Measurements from ENCODE around the gene CLDN14. TPM values are rescaled to one million over a fixed set of nuclear protein-coding genes. Genes with fewer than 3 reads are reported as not detected.

The CLDN14 gene
- total RNA-seq, 1 donor from 2014 or later: not detected

DNA sequence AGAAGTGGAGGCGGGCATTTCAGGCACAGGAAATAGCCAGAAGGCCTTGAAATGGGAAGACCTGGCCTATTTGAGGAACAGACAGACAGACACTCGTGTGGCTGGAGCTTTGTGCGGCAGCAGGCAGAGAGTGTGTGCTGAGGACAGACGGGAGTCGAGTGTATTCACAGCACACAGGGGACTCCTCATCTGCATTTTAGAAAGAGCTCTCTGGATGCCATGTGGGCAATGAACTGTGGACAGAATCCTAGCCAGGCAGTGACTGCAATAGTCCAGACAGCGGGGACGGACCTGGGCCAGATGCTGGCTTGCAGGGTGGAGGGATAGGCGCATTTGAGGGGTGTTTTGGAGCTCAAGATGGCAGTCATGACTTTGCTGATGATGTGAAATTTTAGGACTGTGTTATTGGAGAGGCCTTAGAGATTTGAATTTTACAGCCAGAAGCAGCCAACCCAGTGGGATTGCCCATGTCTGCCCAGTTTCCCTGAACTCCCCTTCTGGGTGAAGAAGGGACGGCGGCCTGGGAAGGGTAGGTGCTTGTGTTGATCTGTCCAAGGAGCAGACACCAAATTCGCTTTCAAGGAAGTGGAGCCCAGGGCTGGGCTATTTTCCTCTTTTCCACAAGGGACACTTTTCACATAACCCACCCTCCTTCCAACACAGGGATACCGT, 51.0 kb downstream of the CLDN14 start:
- no peak for DNase-seq (ENCODE audit: extremely low spot score in 2 of 2)
- peaks cover 23% of the 10 kb centered on the region for H3K4me1 ChIP-seq
- no peak for TF ChIP-seq POLR2AphosphoS5 (IDR thresholded peaks at IDR 0.05; ENCODE audit: insufficient read depth in 1 of 2, low read depth in 1 of 2)
- TF ChIP-seq, protein P1, sequence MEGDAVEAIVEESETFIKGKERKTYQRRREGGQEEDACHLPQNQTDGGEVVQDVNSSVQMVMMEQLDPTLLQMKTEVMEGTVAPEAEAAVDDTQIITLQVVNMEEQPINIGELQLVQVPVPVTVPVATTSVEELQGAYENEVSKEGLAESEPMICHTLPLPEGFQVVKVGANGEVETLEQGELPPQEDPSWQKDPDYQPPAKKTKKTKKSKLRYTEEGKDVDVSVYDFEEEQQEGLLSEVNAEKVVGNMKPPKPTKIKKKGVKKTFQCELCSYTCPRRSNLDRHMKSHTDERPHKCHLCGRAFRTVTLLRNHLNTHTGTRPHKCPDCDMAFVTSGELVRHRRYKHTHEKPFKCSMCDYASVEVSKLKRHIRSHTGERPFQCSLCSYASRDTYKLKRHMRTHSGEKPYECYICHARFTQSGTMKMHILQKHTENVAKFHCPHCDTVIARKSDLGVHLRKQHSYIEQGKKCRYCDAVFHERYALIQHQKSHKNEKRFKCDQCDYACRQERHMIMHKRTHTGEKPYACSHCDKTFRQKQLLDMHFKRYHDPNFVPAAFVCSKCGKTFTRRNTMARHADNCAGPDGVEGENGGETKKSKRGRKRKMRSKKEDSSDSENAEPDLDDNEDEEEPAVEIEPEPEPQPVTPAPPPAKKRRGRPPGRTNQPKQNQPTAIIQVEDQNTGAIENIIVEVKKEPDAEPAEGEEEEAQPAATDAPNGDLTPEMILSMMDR (IDR thresholded peaks at IDR 0.05): no peak
- TF ChIP-seq POLR2A (IDR thresholded peaks at IDR 0.05): no peak
- no peaks in the 10 kb centered on the region for H3K9me3 ChIP-seq
- H3K4me3 ChIP-seq: no peak overlapping the region
- H3K36me3 ChIP-seq: no peaks in the 10 kb centered on the region
- no peaks in the 10 kb centered on the region for H3K27me3 ChIP-seq
- peak overlapping the region; percentile 70 for H3K27ac ChIP-seq
- intact Hi-C loops (cut with DNase I): no loop called here

DNA sequence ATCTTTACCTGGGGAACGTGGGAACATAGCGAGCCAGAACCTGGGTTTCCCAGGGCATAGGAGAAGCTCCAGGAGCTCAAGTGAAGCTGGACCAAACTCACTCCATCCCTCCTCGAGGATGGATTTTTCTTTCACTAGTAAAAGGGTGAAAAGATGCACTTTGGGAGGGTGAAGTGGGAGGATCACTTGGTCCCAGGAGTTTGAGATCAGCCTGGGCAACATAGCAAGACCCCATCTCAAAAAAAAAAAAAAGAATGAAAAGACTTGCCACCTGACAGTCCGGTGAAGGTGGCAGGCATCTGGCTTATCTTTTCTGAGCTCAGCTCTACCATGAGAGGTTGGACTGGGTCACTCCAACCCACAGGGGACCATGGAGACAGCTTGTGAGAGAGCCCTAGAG, 52.4 kb downstream of the CLDN14 start:
- H3K9me3 ChIP-seq: no peaks in the 10 kb centered on the region
- intact Hi-C loops (cut with DNase I): no loop called here
- DNase-seq (ENCODE audit: extremely low spot score in 2 of 2): no peak
- no peak overlapping the region for H3K4me3 ChIP-seq
- no peak overlapping the region for H3K27ac ChIP-seq
- H3K36me3 ChIP-seq: no peaks in the 10 kb centered on the region
- H3K4me1 ChIP-seq: peaks cover 23% of the 10 kb centered on the region
- TF ChIP-seq, protein P1 (IDR thresholded peaks at IDR 0.05): no peak
- TF ChIP-seq POLR2AphosphoS5 (IDR thresholded peaks at IDR 0.05; ENCODE audit: insufficient read depth in 1 of 2, low read depth in 1 of 2) (no peak), POLR2A (IDR thresholded peaks at IDR 0.05) (no peak)
- no peaks in the 10 kb centered on the region for H3K27me3 ChIP-seq

DNA sequence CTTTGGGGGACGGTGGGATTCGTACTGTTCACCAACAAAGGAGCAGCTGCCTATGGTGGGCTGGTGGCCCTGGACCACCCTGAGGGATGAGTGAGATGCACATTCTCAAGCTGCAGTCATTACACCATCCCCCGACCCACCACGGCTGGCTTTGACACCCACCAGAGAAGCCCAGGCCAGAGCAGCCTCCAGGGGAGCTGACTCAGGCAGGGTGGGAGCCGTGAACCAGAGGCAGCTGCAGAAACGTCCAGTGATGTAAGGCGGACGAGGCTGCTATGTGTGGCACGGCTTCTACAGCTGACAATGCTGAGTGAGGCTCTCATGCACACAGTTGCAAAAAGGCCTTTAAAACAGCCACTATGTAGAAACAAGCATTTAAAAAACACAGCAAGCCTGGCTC, 54.6 kb downstream of the CLDN14 start:
- DNase-seq (ENCODE audit: extremely low spot score in 2 of 2): no peak
- no peak for TF ChIP-seq POLR2A (IDR thresholded peaks at IDR 0.05)
- TF ChIP-seq, protein P1 (IDR thresholded peaks at IDR 0.05): no peak
- TF ChIP-seq POLR2AphosphoS5 (IDR thresholded peaks at IDR 0.05; ENCODE audit: insufficient read depth in 1 of 2, low read depth in 1 of 2): no peak
- no peaks in the 10 kb centered on the region for H3K36me3 ChIP-seq
- intact Hi-C loops (cut with DNase I): no loop called here
- H3K27ac ChIP-seq: no peak overlapping the region
- H3K4me1 ChIP-seq: peaks cover 11% of the 10 kb centered on the region
- H3K9me3 ChIP-seq: no peaks in the 10 kb centered on the region
- no peak overlapping the region for H3K4me3 ChIP-seq
- no peaks in the 10 kb centered on the region for H3K27me3 ChIP-seq

DNA sequence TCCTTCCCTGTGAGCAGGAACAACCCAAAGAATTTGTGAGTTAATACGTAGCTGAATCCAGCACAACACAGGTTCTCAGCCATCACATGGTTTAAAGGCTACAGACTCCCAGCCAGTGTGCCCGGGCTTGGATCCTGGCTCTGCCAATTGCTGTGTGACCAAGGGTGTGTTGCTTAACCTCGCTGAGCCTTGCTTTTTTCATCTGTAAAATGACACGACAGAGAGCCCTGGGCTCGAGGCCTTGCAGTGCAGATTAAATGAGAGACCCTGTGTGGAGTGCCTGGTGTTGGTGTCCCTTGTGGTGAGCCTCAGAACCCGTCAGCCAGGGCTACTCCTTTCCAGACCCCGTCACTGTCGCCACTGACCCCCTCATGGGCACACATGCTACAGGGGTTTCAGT, 55.3 kb downstream of the CLDN14 start:
- TF ChIP-seq POLR2AphosphoS5 (IDR thresholded peaks at IDR 0.05; ENCODE audit: insufficient read depth in 1 of 2, low read depth in 1 of 2) (no peak), POLR2A (IDR thresholded peaks at IDR 0.05) (no peak)
- TF ChIP-seq, protein P1 (IDR thresholded peaks at IDR 0.05): no peak
- intact Hi-C loops (cut with DNase I): no loop called here
- Histone ChIP-seq H3K4me3 (no peak overlapping the region), H3K36me3 (no peaks in the 10 kb centered on the region), H3K27me3 (no peaks in the 10 kb centered on the region), H3K4me1 (peaks cover 4% of the 10 kb centered on the region), H3K9me3 (no peaks in the 10 kb centered on the region), H3K27ac (no peak overlapping the region)
- DNase-seq (ENCODE audit: extremely low spot score in 2 of 2): no peak

DNA sequence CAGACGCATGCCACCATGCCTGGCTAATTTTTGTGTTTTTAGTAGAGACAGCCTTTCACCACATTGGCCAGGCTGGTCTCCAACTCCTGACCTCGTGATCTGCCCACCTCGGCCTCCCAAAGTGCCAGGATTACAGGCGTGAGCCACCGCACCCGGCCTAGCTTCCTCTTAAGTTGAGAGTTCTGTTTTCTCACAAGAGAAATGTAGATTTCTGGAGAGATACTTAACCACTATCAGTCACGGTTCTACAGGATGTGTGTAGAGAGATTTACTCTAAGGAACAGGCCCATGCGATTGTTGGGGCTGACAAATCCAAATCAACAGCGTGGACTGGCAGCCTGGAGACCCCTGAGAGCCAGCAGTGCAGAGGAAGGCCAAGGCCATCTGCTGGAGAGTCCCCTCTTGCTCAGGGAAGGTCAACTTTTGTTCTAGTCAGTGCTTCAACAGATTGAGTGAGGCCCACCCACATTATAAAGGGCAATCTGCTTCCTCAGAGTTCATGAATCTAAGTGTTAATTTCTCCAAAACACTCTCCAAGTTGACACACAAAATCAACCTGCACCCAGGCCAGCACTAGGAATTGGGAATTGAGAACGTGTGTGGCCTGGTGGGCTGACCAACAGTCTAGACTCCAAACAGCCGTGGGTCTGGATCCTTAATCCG, 56.0 kb downstream of the CLDN14 start:
- H3K27me3 ChIP-seq: no peaks in the 10 kb centered on the region
- H3K36me3 ChIP-seq: no peaks in the 10 kb centered on the region

More for the DNA sequence above, 56.0 kb downstream of the CLDN14 start:
- H3K4me3 ChIP-seq: no peak overlapping the region
- no peak overlapping the region for H3K27ac ChIP-seq
- H3K4me1 ChIP-seq: no peaks in the 10 kb centered on the region
- intact Hi-C loops (cut with DNase I): no loop called here
- DNase-seq (ENCODE audit: extremely low spot score in 2 of 2): no peak
- TF ChIP-seq POLR2AphosphoS5 (IDR thresholded peaks at IDR 0.05; ENCODE audit: insufficient read depth in 1 of 2, low read depth in 1 of 2): no peak
- no peak for TF ChIP-seq POLR2A (IDR thresholded peaks at IDR 0.05)
- TF ChIP-seq, protein P1 (IDR thresholded peaks at IDR 0.05): no peak
- no peaks in the 10 kb centered on the region for H3K9me3 ChIP-seq
